ENCODE data around the gene TSPAN7. TPM values are rescaled to one million over a fixed set of nuclear protein-coding genes. Genes with fewer than 3 reads are reported as not detected.

TSPAN7 gene
- total RNA-seq, 2 experiments from 2014 or later = 0.12 to 0.21 TPM

DNA sequence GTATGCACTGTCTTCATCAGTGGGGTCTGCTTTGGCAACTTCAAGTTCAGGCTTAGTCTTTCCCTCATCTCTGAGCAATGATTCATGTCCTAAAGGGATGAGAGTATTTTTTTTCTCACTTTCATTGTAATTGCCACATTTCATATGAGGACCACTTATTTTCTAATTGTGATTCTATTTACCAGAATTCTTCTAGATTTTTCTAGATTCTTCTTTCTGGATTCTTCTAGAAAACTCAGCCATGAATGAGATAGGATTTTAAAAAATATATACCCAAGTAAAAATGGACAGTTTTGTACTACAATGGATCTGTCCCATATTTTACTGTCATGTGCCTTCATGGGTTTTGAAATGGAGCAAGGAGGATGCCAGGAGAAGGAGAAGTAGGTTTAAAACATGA is 78.4 kb downstream of the TSPAN7 start:
- H3K27ac Mint-ChIP-seq = no peak overlapping the region
- peaks cover 3% of the 10 kb centered on the region for H3K9me3 Mint-ChIP-seq
- DNase-seq = no peak
- no peak overlapping the region for H3K4me3 Mint-ChIP-seq
- H3K27me3 Mint-ChIP-seq = peaks cover 7% of the 10 kb centered on the region
- no peaks in the 10 kb centered on the region for H3K4me1 Mint-ChIP-seq
- ChIA-PET CTCF (no interaction called here), POLR2A (no interaction called here)
- no peaks in the 10 kb centered on the region for H3K36me3 Mint-ChIP-seq (ENCODE audit: low read depth)

DNA sequence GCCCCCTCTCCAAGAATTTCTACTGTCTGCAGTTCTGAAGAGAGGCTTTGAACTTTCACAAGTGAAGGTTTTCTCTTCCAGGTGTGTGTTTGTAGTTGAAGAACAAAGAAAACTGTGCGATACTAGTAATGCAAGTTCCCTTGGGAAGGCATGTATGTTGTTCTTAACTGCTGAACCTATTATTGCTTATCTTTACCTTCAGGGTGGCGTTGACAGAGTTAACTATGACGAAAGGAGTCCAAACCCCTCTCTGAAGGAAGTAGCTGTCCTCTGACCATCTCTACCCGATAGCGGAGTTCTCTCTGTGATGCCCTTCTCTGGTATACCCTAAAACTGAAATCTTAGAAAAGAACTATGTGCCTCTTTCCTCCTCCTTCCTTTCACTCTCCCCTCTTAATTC is 79.9 kb downstream of the TSPAN7 start:
- no peaks in the 10 kb centered on the region for H3K36me3 Mint-ChIP-seq (ENCODE audit: low read depth)

DNA sequence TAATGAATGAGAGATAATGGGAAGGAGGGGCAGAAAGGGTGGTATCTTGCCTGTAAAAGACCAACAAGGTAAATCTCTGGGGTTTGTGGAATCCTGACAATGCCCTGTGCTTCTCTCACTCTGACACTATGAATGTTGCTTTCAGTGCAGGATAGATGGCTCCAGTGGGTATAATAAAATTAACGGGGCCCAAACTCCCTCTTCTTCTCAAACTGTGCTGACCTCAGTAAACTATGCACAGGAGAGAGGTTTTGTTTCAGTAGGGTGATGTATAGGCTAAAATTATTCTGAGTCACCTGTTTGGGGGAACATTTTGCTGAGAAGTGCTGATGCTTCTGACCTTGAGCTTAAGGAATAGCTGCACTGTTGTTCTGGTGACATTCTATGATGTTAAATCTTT is 82.6 kb downstream of the TSPAN7 start:
- no peak for DNase-seq
- Mint-ChIP-seq H3K4me3 (no peak overlapping the region), H3K27me3 (peaks cover 9% of the 10 kb centered on the region), H3K4me1 (peaks cover 3% of the 10 kb centered on the region), H3K36me3 (ENCODE audit: low read depth) (no peaks in the 10 kb centered on the region), H3K27ac (no peak overlapping the region), H3K9me3 (no peaks in the 10 kb centered on the region)
- ChIA-PET POLR2A (no interaction called here), CTCF (no interaction called here)

More for the DNA sequence above, 79.9 kb downstream of the TSPAN7 start:
- peaks cover 1% of the 10 kb centered on the region for H3K4me1 Mint-ChIP-seq
- H3K4me3 Mint-ChIP-seq = no peak overlapping the region
- POLR2A ChIA-PET = no interaction called here
- H3K27me3 Mint-ChIP-seq = peaks cover 8% of the 10 kb centered on the region
- CTCF ChIA-PET = no interaction called here
- no peak for DNase-seq
- H3K27ac Mint-ChIP-seq = no peak overlapping the region
- peaks cover 2% of the 10 kb centered on the region for H3K9me3 Mint-ChIP-seq

DNA sequence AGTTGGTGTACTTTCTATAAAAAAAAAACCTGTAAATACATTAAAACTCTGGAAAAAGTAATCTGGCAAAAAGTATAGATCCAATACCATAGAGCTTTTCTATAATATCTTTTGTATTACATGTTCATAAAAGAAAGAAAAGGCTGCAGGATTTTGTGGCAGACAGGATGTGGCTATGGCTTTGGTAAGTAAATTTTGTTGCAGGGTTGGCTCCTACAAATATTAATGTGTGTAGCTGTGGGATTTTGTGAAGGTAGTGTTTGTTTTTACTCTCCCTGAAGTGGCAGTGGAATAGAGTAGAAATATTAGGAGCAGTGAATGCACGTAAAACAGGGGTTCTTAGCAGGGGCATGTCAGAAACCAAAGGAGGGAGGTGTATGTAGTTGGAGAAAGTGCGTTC is 84.8 kb downstream of the TSPAN7 start:
- ChIA-PET POLR2A (no interaction called here), CTCF (no interaction called here)
- Mint-ChIP-seq H3K4me1 (peaks cover 3% of the 10 kb centered on the region), H3K4me3 (no peak overlapping the region), H3K27me3 (peaks cover 7% of the 10 kb centered on the region), H3K27ac (no peak overlapping the region), H3K36me3 (ENCODE audit: low read depth) (no peaks in the 10 kb centered on the region), H3K9me3 (no peaks in the 10 kb centered on the region)
- no peak for DNase-seq

DNA sequence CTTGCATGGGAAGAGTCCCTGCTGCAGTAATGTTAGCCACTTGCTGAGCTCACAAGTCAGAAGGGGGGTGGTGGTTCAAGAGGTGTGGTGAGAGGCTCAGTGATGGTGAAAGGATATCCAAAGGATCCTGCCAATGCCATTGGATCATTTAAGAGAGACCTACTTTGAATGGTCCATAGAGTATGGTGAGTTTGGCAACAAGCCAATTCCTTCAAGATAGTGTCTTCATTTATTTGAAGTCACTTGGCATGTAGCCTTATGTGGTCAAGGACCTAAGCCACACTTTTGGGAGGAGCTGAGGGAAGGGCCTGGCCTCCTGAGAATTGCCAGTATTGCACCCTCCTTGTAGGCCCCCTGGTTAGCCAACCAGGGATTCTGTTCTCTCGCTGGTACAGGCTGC is 87.9 kb downstream of the TSPAN7 start:
- peaks cover 2% of the 10 kb centered on the region for H3K27me3 Mint-ChIP-seq
- peaks cover 3% of the 10 kb centered on the region for H3K4me1 Mint-ChIP-seq
- no peaks in the 10 kb centered on the region for H3K36me3 Mint-ChIP-seq (ENCODE audit: low read depth)
- DNase-seq = no peak
- no peaks in the 10 kb centered on the region for H3K9me3 Mint-ChIP-seq
- CTCF ChIA-PET = no interaction called here
- POLR2A ChIA-PET = no interaction called here
- no peak overlapping the region for H3K27ac Mint-ChIP-seq
- H3K4me3 Mint-ChIP-seq = no peak overlapping the region

DNA sequence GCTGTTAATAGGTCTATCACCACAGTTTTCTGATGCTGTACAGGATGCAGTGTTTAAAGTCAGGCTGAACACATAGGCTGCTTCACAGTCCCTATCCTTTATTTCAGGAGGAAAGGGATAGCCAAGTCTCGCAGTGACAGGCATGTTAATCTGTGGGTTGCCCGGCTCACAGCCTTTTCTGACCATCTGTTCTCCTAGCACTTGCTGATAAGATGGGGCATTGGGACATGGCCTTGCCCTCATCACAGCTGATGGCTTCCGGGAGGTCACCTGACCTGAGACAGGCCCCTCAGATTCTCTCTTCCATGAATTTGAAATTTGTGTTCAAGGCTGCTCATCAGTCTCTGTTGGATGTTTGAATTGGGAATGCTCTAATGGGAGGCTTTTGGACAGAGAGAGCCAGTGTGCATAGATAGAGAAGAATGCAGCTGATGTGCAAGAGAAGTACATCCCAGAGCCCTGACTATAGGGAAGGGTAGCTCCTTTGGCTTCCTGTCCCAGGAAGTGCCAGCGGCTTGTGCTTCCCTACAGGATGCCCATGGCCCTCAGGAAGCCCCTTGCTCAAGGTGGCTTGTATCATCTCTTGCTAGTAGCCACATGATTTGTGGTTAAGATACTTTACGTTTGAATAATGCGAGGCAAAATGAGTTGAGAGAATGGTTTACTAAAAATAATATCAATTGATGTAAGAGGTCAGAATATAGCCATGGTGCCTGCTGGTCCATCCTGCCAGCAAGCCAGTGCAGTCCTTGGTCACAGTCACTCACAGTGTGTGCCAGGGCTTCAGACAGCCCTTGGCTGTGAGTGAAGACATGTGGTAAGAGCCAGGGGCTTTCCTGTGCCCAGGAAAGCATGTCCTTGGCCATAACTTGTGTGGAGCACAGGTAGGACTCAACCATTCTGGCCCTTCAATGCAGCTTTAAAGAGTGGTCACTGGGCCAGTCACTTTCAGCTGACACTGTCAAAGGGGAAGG is 88.6 kb downstream of the TSPAN7 start:
- H3K4me1 Mint-ChIP-seq = peaks cover 3% of the 10 kb centered on the region
- ChIA-PET POLR2A (no interaction called here), CTCF (no interaction called here)
- no peak overlapping the region for H3K4me3 Mint-ChIP-seq
- no peak for DNase-seq
- peaks cover 2% of the 10 kb centered on the region for H3K27me3 Mint-ChIP-seq
- H3K27ac Mint-ChIP-seq = no peak overlapping the region
- no peaks in the 10 kb centered on the region for H3K36me3 Mint-ChIP-seq (ENCODE audit: low read depth)
- H3K9me3 Mint-ChIP-seq = no peaks in the 10 kb centered on the region

DNA sequence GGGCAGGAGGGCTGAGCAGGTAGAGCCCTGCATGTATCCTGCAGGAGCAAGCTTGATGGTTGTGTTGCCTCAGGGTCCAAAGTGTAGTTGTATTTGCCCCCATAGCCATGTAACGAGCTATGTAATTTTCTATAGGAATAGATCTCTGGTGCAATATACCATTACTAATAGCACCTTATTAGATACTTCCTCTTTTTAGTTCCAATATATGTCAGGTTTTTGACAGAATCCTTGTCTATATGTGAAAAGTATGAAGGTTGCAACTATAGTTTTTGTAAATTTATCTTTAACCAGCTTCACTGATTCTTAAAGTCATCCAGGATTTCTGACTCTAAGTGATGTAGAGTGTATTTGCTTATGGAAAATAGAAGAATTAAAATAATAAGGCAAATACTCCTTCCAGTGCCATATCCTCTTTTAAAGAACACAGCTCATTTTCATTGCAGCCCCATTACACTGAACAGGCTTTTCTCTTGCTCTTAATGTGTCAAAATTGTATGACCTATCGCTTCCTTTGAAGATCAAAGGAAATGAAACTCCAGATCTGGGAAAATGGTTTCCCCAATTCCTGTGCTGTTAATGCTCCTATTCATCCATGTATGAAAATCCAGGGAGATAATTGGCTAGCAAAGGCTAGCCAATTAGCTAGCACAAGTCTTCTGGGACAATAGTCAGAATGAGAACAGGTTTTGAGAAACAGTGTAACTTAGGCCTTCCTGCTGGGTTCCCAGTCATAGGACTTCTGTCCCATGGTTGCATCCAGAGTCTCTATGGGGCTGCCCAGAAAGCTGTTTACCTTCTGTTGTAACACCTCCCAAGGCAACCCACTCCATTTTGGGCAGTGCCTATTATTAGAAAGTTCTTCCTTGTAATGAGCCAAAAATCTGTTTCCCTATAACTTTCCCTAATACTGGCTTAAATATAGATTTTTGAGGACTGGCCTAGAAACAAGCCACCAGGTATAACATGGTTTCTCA is 90.6 kb downstream of the TSPAN7 start:
- H3K9me3 Mint-ChIP-seq = no peaks in the 10 kb centered on the region
- H3K36me3 Mint-ChIP-seq (ENCODE audit: low read depth) = no peaks in the 10 kb centered on the region
- no peak overlapping the region for H3K27ac Mint-ChIP-seq
- no peaks in the 10 kb centered on the region for H3K27me3 Mint-ChIP-seq
- CTCF ChIA-PET = no interaction called here
- no peaks in the 10 kb centered on the region for H3K4me1 Mint-ChIP-seq
- H3K4me3 Mint-ChIP-seq = no peak overlapping the region
- POLR2A ChIA-PET = no interaction called here
- no peak for DNase-seq

DNA sequence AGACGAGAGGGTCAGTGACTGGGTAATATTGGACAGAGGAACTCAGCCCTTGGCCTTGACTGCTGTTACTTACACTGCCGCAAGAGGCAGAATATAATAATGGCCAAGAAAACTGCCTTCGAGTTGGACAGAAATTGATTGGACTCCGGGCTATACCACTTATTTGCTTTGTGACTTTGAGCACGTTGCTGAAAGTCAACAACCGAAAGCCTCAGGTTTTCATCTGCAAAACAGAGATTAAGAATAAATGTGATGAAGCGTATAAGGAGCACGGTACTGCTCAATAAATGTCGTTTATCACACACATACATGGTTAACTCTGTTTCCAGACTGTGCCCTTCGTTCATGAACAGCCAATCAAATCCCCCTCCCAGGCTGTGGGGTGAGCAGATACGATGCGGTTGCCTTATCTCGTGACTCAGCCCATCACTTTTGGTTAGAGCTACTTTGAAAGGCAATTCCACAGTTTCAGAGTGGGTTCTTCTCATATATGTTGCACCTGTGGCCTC is 91.6 kb downstream of the TSPAN7 start:
- Mint-ChIP-seq H3K27me3 (no peaks in the 10 kb centered on the region), H3K4me1 (no peaks in the 10 kb centered on the region), H3K27ac (no peak overlapping the region), H3K4me3 (no peak overlapping the region), H3K36me3 (ENCODE audit: low read depth) (no peaks in the 10 kb centered on the region), H3K9me3 (no peaks in the 10 kb centered on the region)
- POLR2A ChIA-PET = no interaction called here
- CTCF ChIA-PET = no interaction called here
- DNase-seq = no peak

DNA sequence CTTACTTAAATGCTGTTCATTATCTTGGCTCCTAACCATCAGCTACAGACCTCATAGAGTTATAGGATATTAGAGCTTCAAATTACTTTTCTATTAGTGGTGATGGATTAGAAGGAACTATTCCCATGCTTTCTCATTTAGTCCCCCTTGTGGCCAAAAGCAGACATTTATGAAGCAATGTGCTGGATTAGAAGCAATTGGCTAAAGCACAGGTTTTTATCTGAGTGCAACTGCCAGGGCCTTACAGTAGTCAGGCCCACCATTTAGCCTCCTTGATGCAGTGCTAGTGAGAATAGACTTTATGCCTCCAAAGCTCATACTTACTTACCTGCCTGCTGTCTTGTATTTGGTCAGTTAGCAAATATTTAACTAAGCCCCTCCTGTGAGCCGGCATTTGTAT is 93.0 kb downstream of the TSPAN7 start:
- no peaks in the 10 kb centered on the region for H3K36me3 Mint-ChIP-seq (ENCODE audit: low read depth)
- H3K27ac Mint-ChIP-seq = no peak overlapping the region
- no peaks in the 10 kb centered on the region for H3K4me1 Mint-ChIP-seq
- no peak overlapping the region for H3K4me3 Mint-ChIP-seq
- H3K9me3 Mint-ChIP-seq = no peaks in the 10 kb centered on the region
- CTCF ChIA-PET = no interaction called here
- H3K27me3 Mint-ChIP-seq = no peaks in the 10 kb centered on the region
- POLR2A ChIA-PET = no interaction called here
- DNase-seq = no peak

DNA sequence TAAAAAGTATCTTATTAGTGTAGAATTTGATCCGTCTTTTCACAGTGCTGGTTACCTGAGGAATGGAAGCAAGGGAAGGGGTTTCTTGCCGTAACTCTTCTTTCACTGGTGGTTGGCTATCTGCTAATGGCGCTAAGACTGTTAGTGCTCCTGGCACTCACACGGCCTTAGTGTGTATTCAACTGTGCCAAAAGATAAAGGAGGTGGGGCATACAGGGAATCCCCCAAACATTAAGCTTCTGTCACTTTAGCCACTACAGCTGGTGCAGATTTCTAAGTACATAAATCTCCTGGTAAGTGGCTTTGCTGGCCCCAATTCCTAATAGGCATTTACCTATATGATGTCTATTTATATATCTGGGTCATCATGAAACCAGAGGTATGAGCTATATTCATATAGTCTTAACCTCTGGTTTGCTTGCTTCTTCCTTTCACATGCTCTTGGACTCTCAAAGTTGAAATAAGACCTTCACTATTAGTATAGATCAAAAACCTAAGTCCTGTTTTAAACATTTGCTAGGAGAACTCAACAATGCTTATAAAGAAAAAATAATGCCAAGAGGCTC is 95.1 kb downstream of the TSPAN7 start:
- Mint-ChIP-seq H3K9me3 (no peaks in the 10 kb centered on the region), H3K4me3 (no peak overlapping the region), H3K4me1 (no peaks in the 10 kb centered on the region), H3K27ac (no peak overlapping the region), H3K36me3 (ENCODE audit: low read depth) (no peaks in the 10 kb centered on the region), H3K27me3 (no peaks in the 10 kb centered on the region)
- ChIA-PET CTCF (no interaction called here), POLR2A (no interaction called here)
- no peak for DNase-seq

DNA sequence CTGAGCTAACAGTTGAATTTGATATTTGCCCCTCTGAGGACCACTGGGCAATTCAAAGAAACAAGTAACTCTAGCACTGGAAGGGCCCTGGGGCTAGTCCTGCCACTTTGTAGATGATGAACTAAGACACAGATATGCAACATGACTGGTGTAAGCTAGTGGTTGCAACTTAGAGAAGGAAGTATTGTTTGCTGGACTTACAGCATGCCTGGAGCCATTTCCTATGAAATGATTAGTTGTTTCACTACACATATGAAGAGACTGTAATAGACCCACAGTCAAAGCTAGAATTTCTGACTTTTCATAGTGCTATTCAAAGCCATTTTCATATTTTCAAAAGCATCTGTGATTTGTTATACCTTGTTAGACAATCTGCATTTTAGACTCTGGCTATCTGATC is 96.2 kb downstream of the TSPAN7 start:
- ChIA-PET CTCF (interaction anchor here (0.9 kb wide), 1 partner anchor 9 kb away, joined by 3 read pairs; no protein-coding TSS in a partner anchor), POLR2A (no interaction called here)
- Mint-ChIP-seq H3K4me1 (no peaks in the 10 kb centered on the region), H3K9me3 (no peaks in the 10 kb centered on the region), H3K36me3 (ENCODE audit: low read depth) (no peaks in the 10 kb centered on the region), H3K27ac (no peak overlapping the region), H3K27me3 (no peaks in the 10 kb centered on the region), H3K4me3 (no peak overlapping the region)
- DNase-seq = no peak

DNA sequence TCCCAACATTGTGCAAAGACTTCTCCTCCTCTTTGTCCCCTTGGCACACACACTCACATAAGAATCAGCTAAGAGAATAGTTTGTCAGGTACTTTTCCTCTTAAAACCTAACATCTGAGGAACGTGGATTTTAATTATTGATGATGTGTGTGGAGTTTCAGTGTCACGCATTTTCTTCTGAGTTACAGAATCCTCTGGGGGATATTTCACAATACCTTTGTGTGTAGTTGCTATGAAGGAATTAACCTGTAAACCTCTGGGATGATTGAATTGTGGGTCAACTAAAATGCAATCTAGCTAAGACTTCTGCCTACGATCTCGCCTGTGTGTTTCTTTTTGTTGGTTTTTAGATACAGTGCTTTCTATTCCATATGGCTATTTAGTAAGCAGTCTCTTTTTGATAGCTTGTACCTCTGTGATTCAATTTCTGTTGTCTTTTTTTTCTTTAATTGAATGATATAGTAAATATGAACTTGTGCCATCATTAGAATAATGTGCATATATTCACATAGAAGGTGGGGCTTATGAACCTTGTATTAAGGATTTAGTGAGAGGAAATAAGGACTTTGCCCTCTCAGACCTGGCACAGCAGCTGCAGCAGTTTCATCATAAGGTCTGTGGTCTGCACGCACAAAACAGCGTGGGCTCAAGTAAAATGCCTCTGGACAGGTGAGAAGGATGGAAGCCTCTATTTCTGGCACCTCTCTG is 99.2 kb downstream of the TSPAN7 start:
- no peaks in the 10 kb centered on the region for H3K27me3 Mint-ChIP-seq
- H3K9me3 Mint-ChIP-seq = no peaks in the 10 kb centered on the region
- no peaks in the 10 kb centered on the region for H3K36me3 Mint-ChIP-seq (ENCODE audit: low read depth)
- no peak overlapping the region for H3K4me3 Mint-ChIP-seq
- ChIA-PET POLR2A (no interaction called here), CTCF (no interaction called here)
- no peaks in the 10 kb centered on the region for H3K4me1 Mint-ChIP-seq
- no peak for DNase-seq
- no peak overlapping the region for H3K27ac Mint-ChIP-seq
